Tibial artery (tissue), 4 donors: ENCODE measurements around the gene YTHDC1.

Source experiments
- DNase-seq, 2 donors: peaks; one replicate each; pipeline ENCODE4 v3.0.0-alpha.2; 2019
- H3K27ac ChIP-seq, 2 donors: fragments of 200-600 bp; sonication (generic) in 1 of 2; 1 replicate in 1 of 2; 2 replicates in 1 of 2; pipeline ENCODE4 v1.5.1; 2018 to 2019; ENCODE audit warnings: mild to moderate bottlenecking in 1 of 2
- H3K27me3 ChIP-seq, 2 donors: fragments of 200-600 bp; sonication (generic) in 1 of 2; one replicate each; pipeline versions ENCODE4 v1.5.1 to v1.6.0; 2016 to 2019
- H3K36me3 ChIP-seq, 3 donors: fragments of 200-600 bp; sonication (generic) in 2 of 3; one replicate each; pipeline ENCODE4 v1.5.1; 2016 to 2019; ENCODE audit warnings: mild to moderate bottlenecking in 2 of 3
- H3K4me1 ChIP-seq, 4 donors: fragments of 200-600 bp; sonication (generic) in 2 of 4; 1 replicate in 3 of 4; 2 replicates in 1 of 4; pipeline ENCODE4 v1.5.1; 2016 to 2019
- H3K4me3 ChIP-seq, 2 donors: fragments of 200-600 bp; sonication (generic) in 1 of 2; 1 replicate in 1 of 2; 2 replicates in 1 of 2; pipeline ENCODE4 v1.5.1; 2018 to 2019; ENCODE audit warnings: mild to moderate bottlenecking in 2 of 2
- H3K9me3 ChIP-seq, 3 donors: fragments of 200-600 bp; sonication (generic) in 1 of 3; one replicate each; pipeline ENCODE4 v1.5.1; 2016 to 2019
- CTCF ChIP-seq, 2 experiments: fragments of 200-600 bp in 1 of 2; fragments of 450-650 bp in 1 of 2; IDR thresholded peaks; one replicate each; pipeline ENCODE4 v1.5.1; 2017 to 2019; ENCODE audit warnings: antibody characterized with exemption in 2 of 2, mild to moderate bottlenecking in 1 of 2, moderate library complexity in 1 of 2
- intact Hi-C: fragments of 100-400 bp; cut with DNase I; formaldehyde crosslinking; loops from one replicate; pipeline ENCODE4 v1.15.0; 2023; ENCODE audit warnings: low total_unique reads

The YTHDC1 gene

GRCh38 chr4:68277627-68278026, 72.3 kb downstream of the YTHDC1 start:
- H3K27ac ChIP-seq: no peak overlapping the region
- DNase-seq: no peak
- no peaks in the 10 kb centered on the region for H3K36me3 ChIP-seq
- no peaks in the 10 kb centered on the region for H3K27me3 ChIP-seq
- H3K4me1 ChIP-seq: no peaks in the 10 kb centered on the region
- H3K9me3 ChIP-seq: no peaks in the 10 kb centered on the region
- no peak for TF ChIP-seq CTCF (IDR thresholded peaks at IDR 0.05)
- no peak overlapping the region for H3K4me3 ChIP-seq
- intact Hi-C loops: no loop called here

- Histone ChIP-seq H3K27ac (no peak overlapping the region), H3K9me3 (no peaks in the 10 kb centered on the region), H3K4me3 (no peak overlapping the region), H3K36me3 (no peaks in the 10 kb centered on the region), H3K4me1 (no peaks in the 10 kb centered on the region), H3K27me3 (no peaks in the 10 kb centered on the region)
- intact Hi-C loops: no loop called here
- no peak for TF ChIP-seq CTCF (IDR thresholded peaks at IDR 0.05)
- no peak for DNase-seq
Measured at GRCh38 chr4:68272860-68273259, 77.0 kb downstream of the YTHDC1 start.

GRCh38 chr4:68272380-68272779, 77.5 kb downstream of the YTHDC1 start:
- no peaks in the 10 kb centered on the region for H3K27me3 ChIP-seq
- H3K4me3 ChIP-seq: peak overlapping the region; percentile 14 to 41
- intact Hi-C loops: no loop called here
- H3K27ac ChIP-seq: no peak overlapping the region
- H3K4me1 ChIP-seq: no peaks in the 10 kb centered on the region
- no peak for DNase-seq
- H3K9me3 ChIP-seq: no peaks in the 10 kb centered on the region
- no peaks in the 10 kb centered on the region for H3K36me3 ChIP-seq
- TF ChIP-seq CTCF (IDR thresholded peaks at IDR 0.05): no peak

GRCh38 chr4:68271851-68272357, 78.0 kb downstream of the YTHDC1 start:
- TF ChIP-seq CTCF (IDR thresholded peaks at IDR 0.05): peak; percentile 77 to 80
- DNase-seq: no peak
- Histone ChIP-seq H3K9me3 (no peaks in the 10 kb centered on the region), H3K27ac (no peak overlapping the region), H3K4me1 (no peaks in the 10 kb centered on the region), H3K36me3 (no peaks in the 10 kb centered on the region), H3K27me3 (no peaks in the 10 kb centered on the region), H3K4me3 (peak overlapping the region; percentile 14 to 41)
- intact Hi-C loops: loop anchor here (2.0 kb wide), 1 partner anchor 105 kb away; no protein-coding TSS in a partner anchor

DNA sequence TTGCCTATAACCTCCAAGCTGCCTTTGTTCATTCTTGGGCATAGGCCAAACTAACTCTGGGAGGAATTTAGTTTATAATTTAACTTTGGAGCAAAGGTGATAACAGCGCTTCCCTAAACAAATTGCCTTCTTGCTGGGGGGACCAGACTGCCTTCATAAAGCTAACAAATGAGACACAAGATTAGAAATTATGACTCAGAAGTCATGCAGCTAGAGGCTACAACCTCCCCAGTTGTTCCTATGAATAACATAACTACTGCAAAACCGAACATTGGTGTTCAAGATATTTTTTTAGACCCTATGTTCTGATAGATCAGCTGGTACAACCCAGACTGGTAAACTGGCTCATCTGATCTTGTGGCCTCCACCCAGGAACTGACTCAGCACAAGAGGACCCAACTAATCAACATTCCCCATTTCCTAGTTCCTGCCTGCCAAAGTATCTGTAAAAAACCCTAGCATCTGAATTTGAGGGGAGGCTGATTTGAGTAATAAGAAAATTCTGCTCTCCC, 82.4 kb downstream of the YTHDC1 start:
- no peak for DNase-seq
- intact Hi-C loops: no loop called here
- H3K27ac ChIP-seq: no peak overlapping the region
- TF ChIP-seq CTCF (IDR thresholded peaks at IDR 0.05): no peak
- no peaks in the 10 kb centered on the region for H3K4me1 ChIP-seq
- H3K27me3 ChIP-seq: no peaks in the 10 kb centered on the region
- no peaks in the 10 kb centered on the region for H3K36me3 ChIP-seq
- H3K9me3 ChIP-seq: no peaks in the 10 kb centered on the region
- H3K4me3 ChIP-seq: no peak overlapping the region
